Activated CD8-positive, alpha-beta memory T cell treated with anti-CD3 and anti-CD28 coated beads, Interleukin-2, amount 50 U/mL, for 1 hour (primary cell): ENCODE results near the gene TIRAP.
A peak's percentile ranks its signal among the peaks of the same experiment; 100 is the strongest.
"Not testable (repeated sequence)": the region's sequence is repeated elsewhere in the genome, so short reads cannot be mapped to it uniquely, and the experiment has no call there.

Experiments
- DNase-seq: peaks from one replicate; pipeline ENCODE4 v3.0.0-alpha.2; 2020; ENCODE audit errors: extremely low read depth

Gene TIRAP

GRCh38 chr11:126284829-126285228 lies 1.9 kb downstream of the TIRAP start:
- peak; percentile 68 for DNase-seq

DNA sequence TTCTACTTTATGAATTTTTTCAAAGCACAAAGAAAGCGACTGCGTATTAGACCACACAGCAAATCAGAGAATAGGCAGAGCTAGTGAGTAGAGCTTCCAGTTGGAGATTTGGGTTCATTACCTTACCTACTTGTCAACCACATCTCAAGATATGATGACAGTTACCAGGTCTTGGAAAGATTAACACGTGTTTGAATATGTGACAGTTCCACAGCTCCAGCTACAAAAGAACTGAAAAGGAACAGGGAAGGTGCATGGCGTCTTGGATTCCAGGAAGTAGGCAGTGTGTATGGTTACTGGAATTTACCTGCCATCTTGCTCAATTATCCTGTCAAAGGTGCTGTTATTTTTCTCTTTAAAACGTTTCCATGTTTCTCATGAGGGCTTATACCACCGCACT lies 5.3 kb downstream of the TIRAP start:
- DNase-seq = no peak

DNA sequence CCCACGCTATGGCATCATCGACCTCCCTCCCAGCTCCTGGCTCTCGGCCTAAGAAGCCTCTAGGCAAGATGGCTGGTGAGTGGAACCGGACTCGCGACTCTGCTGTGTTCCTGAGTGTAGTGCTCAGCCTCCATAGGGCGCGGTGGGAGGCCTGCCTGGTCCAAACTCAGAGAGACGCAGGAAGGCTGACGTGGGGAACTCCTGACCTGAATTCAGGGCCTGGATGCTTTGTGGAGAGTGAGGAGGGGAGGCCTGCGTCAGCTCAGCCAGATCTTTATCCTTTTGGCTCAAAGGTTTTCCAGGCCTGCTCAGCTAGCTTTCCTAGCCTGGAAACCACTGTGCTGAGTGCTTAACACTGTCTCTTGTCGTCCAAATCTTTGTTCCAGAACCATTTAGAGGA lies 8.0 kb downstream of the TIRAP start:
- DNase-seq = no peak

DNA sequence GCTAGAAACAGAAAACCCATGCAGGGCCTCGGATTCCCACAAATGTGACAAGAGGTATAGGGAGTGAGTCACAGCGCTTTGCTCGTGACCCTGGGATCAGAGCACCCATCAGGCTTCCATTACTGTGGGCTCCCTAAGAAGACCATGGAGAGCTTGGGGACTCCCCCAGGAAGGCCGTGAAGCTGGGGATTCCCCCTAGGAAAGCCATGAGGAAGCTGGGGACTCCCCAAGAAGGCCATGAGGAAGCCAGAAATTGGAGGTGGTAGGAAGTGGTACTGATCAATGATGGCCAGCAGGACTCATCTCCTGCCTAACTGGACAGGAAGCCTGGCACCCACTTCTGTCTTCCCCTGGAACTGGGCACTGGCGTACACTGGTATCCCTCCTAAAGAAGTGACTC lies 10.8 kb downstream of the TIRAP start:
- no peak for DNase-seq

DNA sequence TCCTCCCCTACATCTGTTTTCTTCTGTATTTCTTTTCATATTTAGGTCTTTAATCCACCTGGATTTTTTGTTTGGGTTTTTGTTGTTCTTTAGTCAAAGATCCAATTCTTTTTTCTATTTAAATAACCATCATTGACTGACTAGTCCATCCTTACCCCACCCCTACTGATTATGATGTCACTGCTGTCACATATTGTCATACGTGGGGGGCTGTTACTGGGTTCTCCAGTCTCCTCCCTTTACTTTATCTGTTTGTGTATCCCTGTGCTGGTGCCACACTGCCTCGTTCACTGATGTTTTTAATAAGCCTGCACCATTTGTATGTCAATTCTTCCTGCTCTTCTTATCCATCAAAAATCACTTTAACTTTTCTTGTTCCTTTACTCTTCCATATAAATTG lies 14.1 kb downstream of the TIRAP start:
- DNase-seq = no peak

DNA sequence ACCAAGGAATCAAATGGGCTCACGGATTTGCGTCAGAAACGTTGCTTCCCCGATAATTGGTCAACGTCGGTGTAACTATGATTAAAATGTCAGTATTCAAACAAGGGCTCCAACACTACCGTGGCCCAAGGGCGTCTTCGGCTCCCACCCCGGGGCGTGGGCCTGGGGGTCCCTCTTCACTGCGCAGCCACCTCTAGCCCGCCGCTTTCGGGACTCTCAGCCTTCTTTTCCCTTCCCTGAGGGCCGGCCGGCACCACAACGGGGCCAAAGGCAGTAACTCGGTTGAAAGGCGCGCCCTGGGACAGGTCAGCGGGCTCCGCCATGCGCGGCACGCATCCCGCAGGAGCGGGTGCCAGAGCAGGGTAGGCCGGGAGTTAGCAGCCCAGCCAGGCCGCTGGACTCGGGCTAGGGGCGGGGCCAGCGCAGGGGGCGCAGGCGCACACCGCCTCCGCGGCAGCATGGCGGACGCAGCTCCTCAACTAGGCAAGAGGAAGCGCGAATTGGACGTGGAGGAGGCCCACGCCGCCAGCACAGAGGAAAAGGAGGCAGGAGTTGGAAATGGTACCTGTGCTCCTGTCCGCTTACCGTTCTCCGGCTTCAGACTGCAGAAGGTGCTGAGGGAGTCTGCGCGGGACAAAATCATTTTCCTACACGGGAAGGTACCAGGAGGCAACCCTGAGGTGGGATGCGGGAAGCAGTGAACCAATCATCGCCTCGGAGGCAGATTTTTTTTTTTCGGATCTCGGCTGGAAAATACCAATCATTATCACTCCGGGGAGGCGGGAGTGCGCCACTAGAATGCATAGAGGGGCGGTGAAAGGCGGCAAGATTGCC lies 20.9 kb downstream of the TIRAP start, which contains the start of gene DCPS:
Gene DCPS (plus strand): TSS at position 438 of the 834 bp plus-strand sequence. CDS start 21 bp downstream, at position 459.
- DNase-seq = no peak

DNA sequence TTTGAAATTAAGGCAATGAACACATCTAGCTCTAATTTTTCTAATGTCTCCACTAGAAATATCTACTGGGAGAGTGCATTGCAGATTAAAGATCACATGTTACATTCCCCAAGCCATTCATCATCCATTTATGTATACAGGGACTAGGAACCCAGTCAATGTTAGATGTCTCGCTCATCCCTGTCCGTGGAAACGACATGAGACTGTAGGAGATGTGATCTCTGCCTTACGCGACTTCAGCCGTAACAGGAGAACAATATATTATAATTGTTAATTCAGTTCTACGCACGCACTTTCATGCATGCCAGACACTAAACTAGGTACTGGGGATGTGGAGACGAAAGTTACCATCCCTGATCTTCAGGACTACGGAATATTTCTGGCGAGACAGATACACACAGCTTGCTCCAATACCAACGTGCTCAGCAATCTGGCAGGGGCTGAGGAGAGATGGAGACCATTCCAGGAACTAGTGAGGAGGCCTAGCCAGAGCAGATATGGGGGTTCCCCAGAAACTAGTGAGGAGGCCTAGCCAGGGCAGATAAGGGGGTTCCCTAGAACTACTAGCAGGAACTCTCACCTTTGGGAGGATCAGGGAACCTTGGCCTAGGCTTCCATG lies 21.7 kb downstream of the TIRAP start:
- no peak for DNase-seq

DNA sequence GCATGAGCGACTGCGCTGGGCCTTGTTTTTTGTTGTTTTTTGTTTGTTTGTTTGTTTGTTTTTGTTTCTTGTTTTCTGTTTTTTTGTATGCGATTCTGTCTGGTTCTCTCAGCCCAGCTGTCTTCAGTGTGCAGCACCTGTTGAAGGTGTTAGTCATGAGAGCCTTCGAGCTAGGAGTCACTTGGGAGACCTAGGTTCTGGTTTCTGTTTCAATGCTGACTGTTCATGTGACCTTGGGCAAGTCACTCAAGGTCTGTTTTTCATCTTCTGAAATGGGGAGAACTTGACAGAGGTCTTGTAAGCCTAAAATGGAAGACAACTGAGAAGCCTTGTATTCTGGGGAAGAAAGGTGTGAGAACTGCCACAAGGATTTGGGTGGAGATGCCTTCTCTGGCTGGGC lies 22.8 kb downstream of the TIRAP start:
- DNase-seq = no peak

GRCh38 chr11:126307706-126308105 lies 24.8 kb downstream of the TIRAP start:
- no peak for DNase-seq

DNA sequence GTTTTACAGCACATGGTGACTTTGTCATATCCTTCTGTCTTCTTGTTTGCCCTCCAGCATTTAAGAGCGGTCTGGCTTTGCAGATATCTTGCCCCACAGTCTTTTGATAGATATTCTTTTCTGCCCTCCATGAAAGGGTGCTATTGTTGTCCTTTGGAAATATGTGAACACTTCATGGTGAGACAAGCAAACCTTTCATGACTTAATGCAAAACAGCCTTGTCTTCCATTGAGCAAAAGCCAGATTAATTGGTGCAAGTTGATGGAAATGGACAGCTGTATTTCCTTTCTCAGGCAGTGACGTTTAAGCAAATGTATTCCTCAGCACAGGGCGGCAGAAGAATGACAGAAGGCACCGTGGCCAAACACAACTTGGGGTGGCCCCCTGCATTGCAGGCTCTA lies 25.4 kb downstream of the TIRAP start:
- DNase-seq = no peak

- DNase-seq = not testable (repeated sequence)
These were observed 25.9 kb downstream of the TIRAP start for GRCh38 chr11:126308771-126309170.

- no peak for DNase-seq
These were observed 27.5 kb downstream of the TIRAP start for GRCh38 chr11:126310200-126310991.

- DNase-seq = no peak
These were observed 28.1 kb downstream of the TIRAP start for GRCh38 chr11:126310992-126311310.

DNA sequence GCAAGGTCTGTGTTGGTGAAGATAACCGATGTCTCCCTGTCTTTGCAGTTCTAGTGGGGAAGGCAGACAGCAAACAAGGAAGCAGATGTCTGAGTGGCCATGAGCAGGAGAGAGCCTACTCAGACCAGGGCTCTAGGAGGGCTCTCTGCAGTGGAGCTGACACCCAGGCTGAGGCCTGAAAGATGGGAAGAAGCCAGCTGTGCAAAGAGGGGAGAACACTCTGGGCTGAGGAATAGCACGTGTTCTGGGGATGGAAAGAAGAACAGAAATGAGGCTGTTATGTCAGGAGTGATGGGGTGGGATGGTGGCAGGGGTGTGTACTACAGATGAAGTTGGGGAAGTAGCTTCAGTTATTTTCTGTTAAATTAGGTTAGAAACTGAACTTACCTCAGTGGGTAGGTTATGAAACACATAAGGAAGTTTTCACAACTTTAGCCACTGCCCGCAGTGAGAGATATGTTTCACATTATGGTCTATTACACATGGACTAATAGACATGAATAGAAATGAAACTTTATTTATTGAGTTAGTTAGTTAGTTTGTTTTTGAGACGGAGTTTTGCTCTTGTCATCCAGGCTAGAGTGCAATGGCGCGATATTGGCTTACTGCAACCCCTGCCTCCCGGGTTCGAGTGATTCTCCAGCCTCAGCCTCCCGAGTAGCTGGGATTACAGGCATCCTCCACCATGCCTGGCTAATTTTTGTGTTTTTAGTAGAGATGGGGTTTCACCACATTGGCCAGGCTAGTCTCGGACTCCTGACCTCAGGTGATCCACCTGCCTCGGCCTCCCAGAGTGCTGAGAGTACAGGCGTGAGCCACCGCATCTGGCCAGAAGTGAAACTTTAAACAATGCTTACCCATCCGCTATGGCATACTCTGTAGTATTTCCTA lies 28.8 kb downstream of the TIRAP start:
- DNase-seq = no peak

GRCh38 chr11:126312961-126313360 lies 30.1 kb downstream of the TIRAP start:
- no peak for DNase-seq

- no peak for DNase-seq
These were observed 30.9 kb downstream of the TIRAP start for GRCh38 chr11:126313826-126314225.

GRCh38 chr11:126317432-126317755 lies 34.5 kb downstream of the TIRAP start:
- DNase-seq = no peak

GRCh38 chr11:126317756-126318573 lies 35.1 kb downstream of the TIRAP start:
- no peak for DNase-seq

- no peak for DNase-seq
These were observed 35.9 kb downstream of the TIRAP start for GRCh38 chr11:126318574-126319373.

GRCh38 chr11:126319374-126319740 lies 36.5 kb downstream of the TIRAP start:
- DNase-seq = no peak
